ENCODE data around the gene PPP1R37.

The PPP1R37 gene

DNA sequence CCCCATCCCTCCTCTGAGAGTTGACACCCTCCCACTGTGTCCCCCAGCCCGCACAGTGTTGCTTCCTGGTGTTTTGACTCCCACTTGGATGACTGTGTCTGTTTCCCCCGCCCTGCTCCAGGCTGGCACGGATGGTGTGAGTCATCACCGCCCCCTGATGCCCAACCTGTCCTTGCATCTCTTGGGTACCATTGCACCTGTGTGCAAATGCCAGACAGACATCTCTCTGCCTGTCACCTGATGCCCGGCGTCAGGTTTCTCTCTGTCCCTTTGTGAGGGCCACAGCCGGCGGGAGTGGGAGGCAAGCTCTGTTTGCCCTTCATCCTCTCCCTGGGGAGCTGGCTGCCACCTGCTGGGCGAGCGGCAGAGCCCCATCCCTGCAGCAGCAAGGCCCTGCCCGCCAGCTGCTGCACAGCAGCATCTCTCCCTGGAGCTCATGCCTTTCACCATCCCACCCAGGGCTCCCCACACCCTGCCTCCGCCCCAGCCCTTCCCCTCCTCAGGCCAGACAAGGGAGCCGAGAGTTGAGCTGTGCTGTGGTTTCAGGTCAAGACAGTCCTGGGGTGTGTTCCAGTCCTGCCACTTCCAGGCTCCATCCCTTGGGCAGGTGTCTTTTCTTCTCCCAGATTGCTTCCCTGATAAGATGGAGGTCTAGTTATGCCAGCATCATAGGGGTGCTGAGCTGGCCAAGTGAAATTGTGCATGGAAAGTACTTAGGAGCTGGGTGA lies 38.1 kb downstream of the PPP1R37 start (continued):
- TF ChIP-seq, protein P1, sequence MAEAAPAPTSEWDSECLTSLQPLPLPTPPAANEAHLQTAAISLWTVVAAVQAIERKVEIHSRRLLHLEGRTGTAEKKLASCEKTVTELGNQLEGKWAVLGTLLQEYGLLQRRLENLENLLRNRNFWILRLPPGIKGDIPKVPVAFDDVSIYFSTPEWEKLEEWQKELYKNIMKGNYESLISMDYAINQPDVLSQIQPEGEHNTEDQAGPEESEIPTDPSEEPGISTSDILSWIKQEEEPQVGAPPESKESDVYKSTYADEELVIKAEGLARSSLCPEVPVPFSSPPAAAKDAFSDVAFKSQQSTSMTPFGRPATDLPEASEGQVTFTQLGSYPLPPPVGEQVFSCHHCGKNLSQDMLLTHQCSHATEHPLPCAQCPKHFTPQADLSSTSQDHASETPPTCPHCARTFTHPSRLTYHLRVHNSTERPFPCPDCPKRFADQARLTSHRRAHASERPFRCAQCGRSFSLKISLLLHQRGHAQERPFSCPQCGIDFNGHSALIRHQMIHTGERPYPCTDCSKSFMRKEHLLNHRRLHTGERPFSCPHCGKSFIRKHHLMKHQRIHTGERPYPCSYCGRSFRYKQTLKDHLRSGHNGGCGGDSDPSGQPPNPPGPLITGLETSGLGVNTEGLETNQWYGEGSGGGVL (tag by site-specific recombination; IDR thresholded peaks at IDR 0.05), result peak; percentile 19; the same call in 1 of the 2 replicates
- TF ChIP-seq GLI4 (tag by site-specific recombination; IDR thresholded peaks at IDR 0.05) (no peak), KLF7 (tag by site-specific recombination; IDR thresholded peaks at IDR 0.05; ENCODE audit: borderline replicate concordance) (no peak), ZFHX2 (tag by site-specific recombination; conservative IDR thresholded peaks at IDR 0.05) (peak; percentile 96), ZNF292 (tag by site-specific recombination; IDR thresholded peaks at IDR 0.05; ENCODE audit: borderline replicate concordance, low read depth) (no peak)
- TF ChIP-seq, protein P2, sequence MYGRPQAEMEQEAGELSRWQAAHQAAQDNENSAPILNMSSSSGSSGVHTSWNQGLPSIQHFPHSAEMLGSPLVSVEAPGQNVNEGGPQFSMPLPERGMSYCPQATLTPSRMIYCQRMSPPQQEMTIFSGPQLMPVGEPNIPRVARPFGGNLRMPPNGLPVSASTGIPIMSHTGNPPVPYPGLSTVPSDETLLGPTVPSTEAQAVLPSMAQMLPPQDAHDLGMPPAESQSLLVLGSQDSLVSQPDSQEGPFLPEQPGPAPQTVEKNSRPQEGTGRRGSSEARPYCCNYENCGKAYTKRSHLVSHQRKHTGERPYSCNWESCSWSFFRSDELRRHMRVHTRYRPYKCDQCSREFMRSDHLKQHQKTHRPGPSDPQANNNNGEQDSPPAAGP (tag by site-specific recombination; IDR thresholded peaks at IDR 0.05), result peak; percentile 78

DNA sequence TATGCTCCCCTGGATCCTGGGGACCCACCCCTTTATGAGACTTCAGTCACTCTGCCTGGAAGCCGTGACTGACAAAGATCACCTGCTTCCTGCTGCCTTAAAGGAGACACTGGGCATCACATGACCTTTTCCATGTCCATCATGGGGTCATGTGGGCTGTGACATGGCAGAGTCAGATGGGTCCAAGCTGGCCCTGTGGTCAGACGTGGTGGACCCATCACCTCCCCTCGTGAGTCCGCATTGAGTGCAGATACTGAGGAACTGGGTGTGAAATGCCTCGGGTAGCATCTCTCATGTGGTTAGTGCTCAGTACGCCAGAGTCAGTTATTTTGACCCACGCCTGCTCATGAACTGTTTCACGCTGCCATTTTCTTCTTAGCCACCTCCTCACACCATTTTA lies 40.7 kb downstream of the PPP1R37 start:
- ChIA-PET POLR2A (interaction anchor here (0.5 kb wide), 1 partner anchor 10 kb away, joined by 3 read pairs; no protein-coding TSS in a partner anchor), CTCF (interaction anchor here (1.4 kb wide), 1 partner anchor 10 kb away, joined by 9 read pairs; no protein-coding TSS in a partner anchor)
- TF ChIP-seq, protein P3, sequence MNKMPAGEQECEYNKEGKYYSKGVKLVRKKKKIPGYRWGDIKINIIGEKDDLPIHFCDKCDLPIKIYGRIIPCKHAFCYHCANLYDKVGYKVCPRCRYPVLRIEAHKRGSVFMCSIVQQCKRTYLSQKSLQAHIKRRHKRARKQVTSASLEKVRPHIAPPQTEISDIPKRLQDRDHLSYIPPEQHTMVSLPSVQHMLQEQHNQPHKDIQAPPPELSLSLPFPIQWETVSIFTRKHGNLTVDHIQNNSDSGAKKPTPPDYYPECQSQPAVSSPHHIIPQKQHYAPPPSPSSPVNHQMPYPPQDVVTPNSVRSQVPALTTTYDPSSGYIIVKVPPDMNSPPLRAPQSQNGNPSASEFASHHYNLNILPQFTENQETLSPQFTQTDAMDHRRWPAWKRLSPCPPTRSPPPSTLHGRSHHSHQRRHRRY (tag by site-specific recombination; IDR thresholded peaks at IDR 0.05), result no peak
- TF ChIP-seq ZNF521 (tag by site-specific recombination; IDR thresholded peaks at IDR 0.05) (no peak), ZNF175 (tag by site-specific recombination; IDR thresholded peaks at IDR 0.05) (no peak), ZNF324 (tag by site-specific recombination; IDR thresholded peaks at IDR 0.05) (no peak), ZNF768 (tag by site-specific recombination; IDR thresholded peaks at IDR 0.05) (no peak), HOXC10 (CRISPR knock-in tag; IDR thresholded peaks at IDR 0.05) (no peak), MEIS1 (CRISPR knock-in tag; IDR thresholded peaks at IDR 0.05; ENCODE audit: borderline replicate concordance) (no peak), ZBTB48 (tag by site-specific recombination; IDR thresholded peaks at IDR 0.05) (no peak), ZNF747 (tag by site-specific recombination; IDR thresholded peaks at IDR 0.05) (no peak), ZNF146 (tag by site-specific recombination; IDR thresholded peaks at IDR 0.05) (no peak), ZNF610 (tag by site-specific recombination; IDR thresholded peaks at IDR 0.05; ENCODE audit: borderline replicate concordance) (no peak), ZNF138 (tag by site-specific recombination; IDR thresholded peaks at IDR 0.05; ENCODE audit: borderline replicate concordance) (no peak), ZNF311 (tag by site-specific recombination; IDR thresholded peaks at IDR 0.05; ENCODE audit: borderline replicate concordance) (no peak), GLIS1 (tag by site-specific recombination; IDR thresholded peaks at IDR 0.05) (no peak), ZFP3 (tag by site-specific recombination; IDR thresholded peaks at IDR 0.05; ENCODE audit: low read depth) (no peak)
- TF ChIP-seq, protein P4, sequence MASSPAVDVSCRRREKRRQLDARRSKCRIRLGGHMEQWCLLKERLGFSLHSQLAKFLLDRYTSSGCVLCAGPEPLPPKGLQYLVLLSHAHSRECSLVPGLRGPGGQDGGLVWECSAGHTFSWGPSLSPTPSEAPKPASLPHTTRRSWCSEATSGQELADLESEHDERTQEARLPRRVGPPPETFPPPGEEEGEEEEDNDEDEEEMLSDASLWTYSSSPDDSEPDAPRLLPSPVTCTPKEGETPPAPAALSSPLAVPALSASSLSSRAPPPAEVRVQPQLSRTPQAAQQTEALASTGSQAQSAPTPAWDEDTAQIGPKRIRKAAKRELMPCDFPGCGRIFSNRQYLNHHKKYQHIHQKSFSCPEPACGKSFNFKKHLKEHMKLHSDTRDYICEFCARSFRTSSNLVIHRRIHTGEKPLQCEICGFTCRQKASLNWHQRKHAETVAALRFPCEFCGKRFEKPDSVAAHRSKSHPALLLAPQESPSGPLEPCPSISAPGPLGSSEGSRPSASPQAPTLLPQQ (tag by site-specific recombination; IDR thresholded peaks at IDR 0.05), result no peak
- TF ChIP-seq, protein P5, sequence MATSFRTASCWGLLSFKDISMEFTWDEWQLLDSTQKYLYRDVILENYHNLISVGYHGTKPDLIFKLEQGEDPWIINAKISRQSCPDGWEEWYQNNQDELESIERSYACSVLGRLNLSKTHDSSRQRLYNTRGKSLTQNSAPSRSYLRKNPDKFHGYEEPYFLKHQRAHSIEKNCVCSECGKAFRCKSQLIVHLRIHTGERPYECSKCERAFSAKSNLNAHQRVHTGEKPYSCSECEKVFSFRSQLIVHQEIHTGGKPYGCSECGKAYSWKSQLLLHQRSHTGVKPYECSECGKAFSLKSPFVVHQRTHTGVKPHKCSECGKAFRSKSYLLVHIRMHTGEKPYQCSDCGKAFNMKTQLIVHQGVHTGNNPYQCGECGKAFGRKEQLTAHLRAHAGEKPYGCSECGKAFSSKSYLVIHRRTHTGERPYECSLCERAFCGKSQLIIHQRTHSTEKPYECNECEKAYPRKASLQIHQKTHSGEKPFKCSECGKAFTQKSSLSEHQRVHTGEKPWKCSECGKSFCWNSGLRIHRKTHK (tag by site-specific recombination; IDR thresholded peaks at IDR 0.05), result no peak
- TF ChIP-seq, protein P6, sequence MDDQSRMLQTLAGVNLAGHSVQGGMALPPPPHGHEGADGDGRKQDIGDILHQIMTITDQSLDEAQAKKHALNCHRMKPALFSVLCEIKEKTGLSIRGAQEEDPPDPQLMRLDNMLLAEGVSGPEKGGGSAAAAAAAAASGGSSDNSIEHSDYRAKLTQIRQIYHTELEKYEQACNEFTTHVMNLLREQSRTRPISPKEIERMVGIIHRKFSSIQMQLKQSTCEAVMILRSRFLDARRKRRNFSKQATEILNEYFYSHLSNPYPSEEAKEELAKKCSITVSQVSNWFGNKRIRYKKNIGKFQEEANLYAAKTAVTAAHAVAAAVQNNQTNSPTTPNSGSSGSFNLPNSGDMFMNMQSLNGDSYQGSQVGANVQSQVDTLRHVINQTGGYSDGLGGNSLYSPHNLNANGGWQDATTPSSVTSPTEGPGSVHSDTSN (CRISPR knock-in tag; IDR thresholded peaks at IDR 0.05), result no peak
- TF ChIP-seq, protein P7, sequence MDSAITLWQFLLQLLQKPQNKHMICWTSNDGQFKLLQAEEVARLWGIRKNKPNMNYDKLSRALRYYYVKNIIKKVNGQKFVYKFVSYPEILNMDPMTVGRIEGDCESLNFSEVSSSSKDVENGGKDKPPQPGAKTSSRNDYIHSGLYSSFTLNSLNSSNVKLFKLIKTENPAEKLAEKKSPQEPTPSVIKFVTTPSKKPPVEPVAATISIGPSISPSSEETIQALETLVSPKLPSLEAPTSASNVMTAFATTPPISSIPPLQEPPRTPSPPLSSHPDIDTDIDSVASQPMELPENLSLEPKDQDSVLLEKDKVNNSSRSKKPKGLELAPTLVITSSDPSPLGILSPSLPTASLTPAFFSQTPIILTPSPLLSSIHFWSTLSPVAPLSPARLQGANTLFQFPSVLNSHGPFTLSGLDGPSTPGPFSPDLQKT (IDR thresholded peaks at IDR 0.05; ENCODE audit: borderline replicate concordance, low read depth, low read length), result no peak

More for the DNA sequence above, 40.7 kb downstream of the PPP1R37 start:
- Histone ChIP-seq H3K4me3 (ENCODE audit: low read depth, low read length) (no peak overlapping the region), H3K9me3 (ENCODE audit: control insufficient read depth, insufficient read depth, low read depth, low read length) (no peaks in the 10 kb centered on the region), H3K36me3 (ENCODE audit: control insufficient read depth in 2 of 2, insufficient read depth in 1 of 2, low read length in 2 of 2) (peaks cover 0 to 3% of the 10 kb centered on the region in 2 experiments; a peak in 2 of 3 replicates), H3K27ac (ENCODE audit: extremely low read depth, low read depth, low read length) (no peak overlapping the region), H3K4me1 (ENCODE audit: control insufficient read depth, insufficient read depth, low read length) (peaks cover 9% of the 10 kb centered on the region; the same call in 1 of the 2 replicates)

Data from HEK293 (cell line).